Skeletal muscle tissue (tissue), 4 donors: ENCODE measurements around the gene ARID1B. TPM values are rescaled to one million over a fixed set of nuclear protein-coding genes. Genes with fewer than 3 reads are reported as not detected.
"Not testable (repeated sequence)": the region's sequence is repeated elsewhere in the genome, so short reads cannot be mapped to it uniquely, and the experiment has no call there.

Experiments used
- H3K27ac ChIP-seq: one replicate; pipeline ENCODE4 v1.7.0; 2013; ENCODE audit warnings: mild to moderate bottlenecking, low read depth, low read length, inconsistent platforms
- H3K27me3 ChIP-seq, 3 donors: one replicate each; pipeline ENCODE4 v1.7.0; 2013; ENCODE audit warnings: low read length in 3 of 3; ENCODE audit not compliant: control insufficient read depth in 3 of 3, insufficient read depth in 3 of 3
- H3K36me3 ChIP-seq, 3 donors: one replicate each; pipeline ENCODE4 v1.7.0; 2013; ENCODE audit warnings: low read length in 3 of 3; ENCODE audit not compliant: control insufficient read depth in 3 of 3, insufficient read depth in 3 of 3
- H3K4me1 ChIP-seq, 3 donors: one replicate each; pipeline ENCODE4 v1.7.0; 2013; ENCODE audit warnings: low read length in 3 of 3, mild to moderate bottlenecking in 3 of 3; ENCODE audit not compliant: control insufficient read depth in 3 of 3, insufficient read depth in 3 of 3
- H3K4me3 ChIP-seq, 3 donors: one replicate each; pipeline ENCODE4 v1.7.0; 2013; ENCODE audit warnings: low read length in 3 of 3
- H3K9ac ChIP-seq, 3 donors: one replicate each; pipeline ENCODE4 v1.7.0; 2013; ENCODE audit warnings: low read length in 3 of 3, mild to moderate bottlenecking in 3 of 3, moderate library complexity in 2 of 3, low read depth in 1 of 3
- H3K9me3 ChIP-seq, 3 donors: one replicate each; pipeline ENCODE4 v1.7.0; 2013; ENCODE audit warnings: low read length in 3 of 3; ENCODE audit not compliant: control insufficient read depth in 3 of 3
- total RNA-seq: library from RNA; depleted of rRNA; stranded (reverse); fragments of >200 nt; gene quantifications from one replicate; pipeline ENCODE4 v1.2.3, GENCODE V29; 2014
- donor health status: Osteomylitis.

Gene ARID1B
- total RNA-seq, 1 donor from 2014 or later, result 73.6 TPM

GRCh38 chr6:157147054-157148026 is 370.2 kb downstream of the ARID1B start:
- not testable (repeated sequence) for H3K9me3 ChIP-seq, H3K4me3 ChIP-seq, H3K9ac ChIP-seq, H3K36me3 ChIP-seq, H3K27ac ChIP-seq, H3K27me3 ChIP-seq
- H3K4me1 ChIP-seq, result peaks cover 16 to 33% (median 32%) of the 10 kb centered on the region in 3 donors

GRCh38 chr6:157148391-157149323 is 371.5 kb downstream of the ARID1B start:
- H3K4me3 ChIP-seq, result peak overlapping the region in 2 of 3 donors; percentile 30 to 46

GRCh38 chr6:157150076-157150475 is 372.9 kb downstream of the ARID1B start:
- no peaks in the 10 kb centered on the region for H3K9me3 ChIP-seq
- no peak overlapping the region for H3K27ac ChIP-seq
- no peaks in the 10 kb centered on the region for H3K27me3 ChIP-seq
- H3K4me3 ChIP-seq, result no peak overlapping the region
- peaks cover 10 to 27% (median 24%) of the 10 kb centered on the region in 3 donors for H3K4me1 ChIP-seq
- no peak overlapping the region for H3K9ac ChIP-seq
- H3K36me3 ChIP-seq, result peaks cover 0 to 7% (median 5%) of the 10 kb centered on the region in 3 donors

More at GRCh38 chr6:157148391-157149323, 371.5 kb downstream of the ARID1B start:
- no peaks in the 10 kb centered on the region for H3K9me3 ChIP-seq
- peak overlapping the region; percentile 64 for H3K27ac ChIP-seq
- peaks cover 13 to 32% (median 32%) of the 10 kb centered on the region in 3 donors for H3K4me1 ChIP-seq
- H3K27me3 ChIP-seq, result no peaks in the 10 kb centered on the region
- H3K36me3 ChIP-seq, result peaks cover 0 to 7% (median 5%) of the 10 kb centered on the region in 3 donors
- peak overlapping the region in 2 of 3 donors; percentile 28 to 54 for H3K9ac ChIP-seq

GRCh38 chr6:157151029-157151428 is 373.9 kb downstream of the ARID1B start:
- Histone ChIP-seq H3K36me3 (peaks cover 0 to 7% (median 5%) of the 10 kb centered on the region in 3 donors), H3K27ac (no peak overlapping the region), H3K4me1 (peaks cover 6 to 18% (median 17%) of the 10 kb centered on the region in 3 donors), H3K4me3 (no peak overlapping the region), H3K9me3 (no peaks in the 10 kb centered on the region), H3K27me3 (no peaks in the 10 kb centered on the region), H3K9ac (no peak overlapping the region)

GRCh38 chr6:157151989-157152388 is 374.8 kb downstream of the ARID1B start:
- Histone ChIP-seq H3K9ac (no peak overlapping the region), H3K4me3 (no peak overlapping the region), H3K27me3 (no peaks in the 10 kb centered on the region), H3K27ac (no peak overlapping the region), H3K36me3 (peaks cover 6 to 13% (median 10%) of the 10 kb centered on the region in 3 donors), H3K4me1 (peaks cover 6 to 17% (median 13%) of the 10 kb centered on the region in 3 donors), H3K9me3 (no peaks in the 10 kb centered on the region)

GRCh38 chr6:157152556-157152955 is 375.4 kb downstream of the ARID1B start:
- Histone ChIP-seq H3K36me3 (peaks cover 7 to 13% (median 12%) of the 10 kb centered on the region in 3 donors), H3K27me3 (no peaks in the 10 kb centered on the region), H3K27ac (no peak overlapping the region), H3K9me3 (no peaks in the 10 kb centered on the region), H3K9ac (no peak overlapping the region), H3K4me3 (no peak overlapping the region), H3K4me1 (peaks cover 6 to 17% (median 13%) of the 10 kb centered on the region in 3 donors)

GRCh38 chr6:157155804-157156203 is 378.6 kb downstream of the ARID1B start:
- H3K9ac ChIP-seq, result no peak overlapping the region
- H3K9me3 ChIP-seq, result no peaks in the 10 kb centered on the region
- no peak overlapping the region for H3K4me3 ChIP-seq
- H3K4me1 ChIP-seq, result peaks cover 0 to 10% (median 6%) of the 10 kb centered on the region in 3 donors
- peaks cover 7 to 11% (median 8%) of the 10 kb centered on the region in 3 donors for H3K36me3 ChIP-seq
- H3K27me3 ChIP-seq, result no peaks in the 10 kb centered on the region
- no peak overlapping the region for H3K27ac ChIP-seq

GRCh38 chr6:157157258-157157657 is 380.1 kb downstream of the ARID1B start:
- Histone ChIP-seq H3K9me3 (no peaks in the 10 kb centered on the region), H3K27me3 (no peaks in the 10 kb centered on the region), H3K27ac (no peak overlapping the region), H3K36me3 (peaks cover 6 to 11% (median 7%) of the 10 kb centered on the region in 3 donors), H3K4me1 (peaks cover 0 to 10% (median 6%) of the 10 kb centered on the region in 3 donors), H3K4me3 (no peak overlapping the region), H3K9ac (no peak overlapping the region)

- Histone ChIP-seq H3K4me3 (no peak overlapping the region), H3K27me3 (no peaks in the 10 kb centered on the region), H3K9me3 (no peaks in the 10 kb centered on the region), H3K4me1 (peaks cover 0 to 10% (median 6%) of the 10 kb centered on the region in 3 donors), H3K36me3 (peaks cover 6 to 11% (median 7%) of the 10 kb centered on the region in 3 donors), H3K9ac (no peak overlapping the region), H3K27ac (no peak overlapping the region)
Measured at GRCh38 chr6:157158456-157158855, 381.3 kb downstream of the ARID1B start.
